ENCODE results near the gene ANKRD40CL.
"Not testable (repeated sequence)": the region's sequence is repeated elsewhere in the genome, so short reads cannot be mapped to it uniquely, and the experiment has no call there.

The ANKRD40CL gene

GRCh38 chr17:50767446-50767845, at the start of gene ANKRD40CL:
TSS of gene ANKRD40CL (minus strand) at chr17:50767518. CDS start at chr17:50766913, 605 bp downstream.
- no peak for DNase-seq (ENCODE audit: low read depth)

GRCh38 chr17:50816271-50816670, 49.0 kb upstream of the ANKRD40CL start:
- DNase-seq (ENCODE audit: low read depth): no peak

- no peak for DNase-seq (ENCODE audit: low read depth)
Measured at GRCh38 chr17:50815400-50815799, 48.1 kb upstream of the ANKRD40CL start.

- DNase-seq (ENCODE audit: low read depth): no peak
Measured at GRCh38 chr17:50813583-50813982, 46.3 kb upstream of the ANKRD40CL start.

GRCh38 chr17:50808888-50809287, 41.6 kb upstream of the ANKRD40CL start:
- DNase-seq (ENCODE audit: low read depth): no peak

- DNase-seq (ENCODE audit: low read depth): no peak
Measured at GRCh38 chr17:50808413-50808812, 41.1 kb upstream of the ANKRD40CL start.

GRCh38 chr17:50807675-50808074, 40.4 kb upstream of the ANKRD40CL start:
- no peak for DNase-seq (ENCODE audit: low read depth)

- DNase-seq (ENCODE audit: low read depth): no peak
Measured at GRCh38 chr17:50807009-50807408, 39.7 kb upstream of the ANKRD40CL start.

- no peak for DNase-seq (ENCODE audit: low read depth)
Measured at GRCh38 chr17:50806141-50806643, 38.9 kb upstream of the ANKRD40CL start.

- no peak for DNase-seq (ENCODE audit: low read depth)
Measured at GRCh38 chr17:50805486-50805885, 38.2 kb upstream of the ANKRD40CL start.

- DNase-seq (ENCODE audit: low read depth): not testable (repeated sequence)
Measured at GRCh38 chr17:50804749-50805475, 37.6 kb upstream of the ANKRD40CL start.

- no peak for DNase-seq (ENCODE audit: low read depth)
Measured at GRCh38 chr17:50803676-50804075, 36.4 kb upstream of the ANKRD40CL start.

GRCh38 chr17:50802609-50803571, 35.6 kb upstream of the ANKRD40CL start:
- DNase-seq (ENCODE audit: low read depth): no peak

- no peak for DNase-seq (ENCODE audit: low read depth)
Measured at GRCh38 chr17:50800196-50800700, 32.9 kb upstream of the ANKRD40CL start.

- no peak for DNase-seq (ENCODE audit: low read depth)
Measured at GRCh38 chr17:50799582-50799981, 32.3 kb upstream of the ANKRD40CL start.

- DNase-seq (ENCODE audit: low read depth): no peak
Measured at GRCh38 chr17:50798424-50799288, 31.3 kb upstream of the ANKRD40CL start.

- DNase-seq (ENCODE audit: low read depth): no peak
Measured at GRCh38 chr17:50797135-50797810, 30.0 kb upstream of the ANKRD40CL start.

GRCh38 chr17:50794361-50794760, 27.0 kb upstream of the ANKRD40CL start:
- DNase-seq (ENCODE audit: low read depth): no peak

GRCh38 chr17:50793007-50793406, 25.7 kb upstream of the ANKRD40CL start:
- no peak for DNase-seq (ENCODE audit: low read depth)

GRCh38 chr17:50792132-50792531, 24.8 kb upstream of the ANKRD40CL start:
- DNase-seq (ENCODE audit: low read depth): no peak

- no peak for DNase-seq (ENCODE audit: low read depth)
Measured at GRCh38 chr17:50790618-50791017, 23.3 kb upstream of the ANKRD40CL start.

Measured in activated T-cell treated with anti-CD3 and anti-CD28 coated beads for 24 hours (primary cell).